H1 (cell line): Measurements from ENCODE around the gene FAT1. TPM values are rescaled to one million over a fixed set of nuclear protein-coding genes. Genes with fewer than 3 reads are reported as not detected.

Source experiments
- CTCF ChIA-PET: fragments of 300-600 bp; sonication (Branson Sonifier 250); formaldehyde crosslinking; loops from one replicate; lab custom pipeline; 2021; ENCODE audit not compliant: partially characterized antibody; lab: Charles Lee
- POLR2A ChIA-PET: fragments of 300-600 bp; sonication (Branson Sonifier 250); formaldehyde crosslinking; loops from one replicate; lab custom pipeline; 2021; ENCODE audit warnings: inconsistent platforms; ENCODE audit not compliant: partially characterized antibody; lab: Charles Lee
- DNase-seq, 2 experiments: peaks; one replicate each; pipeline versions ENCODE4 v3.0.0 to v3.0.0-alpha.2; 2010 to 2022; ENCODE audit warnings: low spot score in 2 of 2, low read depth in 1 of 2, mixed read lengths in 1 of 2
- FAIRE-seq: peaks from 2 replicates; lab custom pipeline; 2011; peaks lifted over from hg19 to GRCh38; lab: Jason Lieb, UNC
- H2AFZ ChIP-seq: 2 replicates; pipeline ENCODE4 v1.8.1; 2012; ENCODE audit warnings: low read length, inconsistent platforms
- H2AK5ac ChIP-seq: 2 replicates; pipeline ENCODE4 v1.6.1; 2013; ENCODE audit warnings: low read depth, low read length
- H2BK120ac ChIP-seq: replicated peaks from 2 replicates; pipeline ENCODE3; 2013; ENCODE audit warnings: low read depth, low read length, inconsistent platforms
- H2BK12ac ChIP-seq: 2 replicates; pipeline ENCODE4 v1.6.1; 2013; ENCODE audit warnings: low read depth, low read length
- H2BK15ac ChIP-seq: 2 replicates; pipeline ENCODE4 v1.6.1; 2013; ENCODE audit warnings: low read length
- H2BK20ac ChIP-seq: 2 replicates; pipeline ENCODE4 v1.6.1; 2013; ENCODE audit warnings: low read length
- H2BK5ac ChIP-seq: 2 replicates; pipeline ENCODE4 v1.6.1; 2013; ENCODE audit warnings: low read depth, low read length
- H3K14ac ChIP-seq: 2 replicates; pipeline ENCODE4 v1.6.1; 2013; ENCODE audit warnings: inconsistent platforms; ENCODE audit not compliant: insufficient read length
- H3K18ac ChIP-seq: 2 replicates; pipeline ENCODE4 v1.6.1; 2013; ENCODE audit warnings: low read length; ENCODE audit errors: extremely low read depth
- H3K23ac ChIP-seq: 2 replicates; pipeline ENCODE4 v1.6.1; 2013; ENCODE audit warnings: inconsistent platforms; ENCODE audit not compliant: insufficient read length
- H3K23me2 ChIP-seq: 2 replicates; pipeline ENCODE4 v1.6.1; 2013; ENCODE audit warnings: low read depth, low read length
- H3K27ac ChIP-seq: 2 replicates; pipeline ENCODE4 v1.6.1; 2011; ENCODE audit warnings: low read depth, low read length, inconsistent platforms
- H3K27me3 ChIP-seq, 4 experiments: replicated peaks in 1 of 4; 1 replicate in 1 of 4; 2 replicates in 3 of 4; pipeline versions ENCODE4 v1.6.1 to v1.8.1; 2011 to 2013; ENCODE audit warnings: low read length in 3 of 4, mild to moderate bottlenecking in 3 of 4, inconsistent platforms in 2 of 4, mixed read lengths in 2 of 4, moderate library complexity in 1 of 4; ENCODE audit not compliant: control insufficient read depth in 3 of 4, insufficient read depth in 3 of 4; ENCODE audit errors: extremely low read depth in 1 of 4
- H3K36me3 ChIP-seq, 4 experiments: 2 replicates each; pipeline versions ENCODE4 v1.6.1 to v1.8.1; 2011 to 2013; ENCODE audit warnings: mild to moderate bottlenecking in 4 of 4, low read length in 3 of 4, moderate library complexity in 2 of 4, control low read depth in 1 of 4, inconsistent platforms in 1 of 4; ENCODE audit not compliant: insufficient read depth in 4 of 4, control insufficient read depth in 2 of 4
- H3K4ac ChIP-seq: replicated peaks from 2 replicates; pipeline ENCODE3; 2013; ENCODE audit warnings: low read length, low read depth, mixed read lengths, inconsistent platforms; ENCODE audit not compliant: insufficient read length
- H3K4me1 ChIP-seq, 4 experiments: replicated peaks in 1 of 4; 1 replicate in 1 of 4; 2 replicates in 3 of 4; pipeline versions ENCODE4 v1.6.1 to v1.8.1; 2011 to 2013; ENCODE audit warnings: low read length in 3 of 4, inconsistent platforms in 2 of 4, mixed read lengths in 1 of 4; ENCODE audit not compliant: insufficient read depth in 4 of 4, control insufficient read depth in 3 of 4
- H3K4me2 ChIP-seq, 2 experiments: 2 replicates each; pipeline versions ENCODE4 v1.6.1 to v1.8.1; 2011 to 2013; ENCODE audit warnings: low read depth in 2 of 2, low read length in 2 of 2, control low read depth in 1 of 2, inconsistent platforms in 1 of 2, mild to moderate bottlenecking in 1 of 2; ENCODE audit not compliant: insufficient read depth in 1 of 2
- H3K4me3 ChIP-seq, 4 experiments: fragments of 200-600, 300-600 bp in 1 of 4; sonication (generic), shearing (Covaris generic), sonication (Bioruptor Twin) in 1 of 4; 2 replicates each; pipeline versions ENCODE4 v1.5.1 to v1.8.1; 2011 to 2016; ENCODE audit warnings: low read length in 4 of 4, low read depth in 3 of 4, control low read depth in 2 of 4, inconsistent platforms in 2 of 4, mild to moderate bottlenecking in 2 of 4, mixed read lengths in 1 of 4, moderate library complexity in 1 of 4; ENCODE audit not compliant: insufficient read depth in 2 of 4; ENCODE audit errors: extremely low read depth in 1 of 4
- H3K56ac ChIP-seq: replicated peaks from 2 replicates; pipeline ENCODE3; 2013; ENCODE audit warnings: low read depth, mild to moderate bottlenecking, mixed read lengths, low read length, inconsistent platforms; ENCODE audit not compliant: insufficient read length
- H3K79me1 ChIP-seq: 2 replicates; pipeline ENCODE4 v1.6.1; 2013; ENCODE audit warnings: low read depth, low read length, control low read depth
- H3K79me2 ChIP-seq, 2 experiments: 2 replicates each; pipeline versions ENCODE4 v1.6.1 to v1.8.1; 2012 to 2013; ENCODE audit warnings: low read length in 2 of 2, mild to moderate bottlenecking in 2 of 2, inconsistent platforms in 1 of 2; ENCODE audit not compliant: insufficient read depth in 2 of 2, control insufficient read depth in 1 of 2
- H3K9ac ChIP-seq, 4 experiments: replicated peaks in 1 of 4; 1 replicate in 1 of 4; 2 replicates in 3 of 4; pipeline versions ENCODE4 v1.6.1 to v1.8.1; 2011 to 2013; ENCODE audit warnings: low read depth in 3 of 4, low read length in 3 of 4, control low read depth in 2 of 4, mild to moderate bottlenecking in 2 of 4, moderate library complexity in 2 of 4, inconsistent platforms in 1 of 4; ENCODE audit errors: extremely low read depth in 1 of 4
- H3K9me3 ChIP-seq, 2 experiments: 2 replicates each; pipeline versions ENCODE4 v1.6.1 to v1.8.1; 2012 to 2013; ENCODE audit warnings: mild to moderate bottlenecking in 2 of 2, moderate library complexity in 2 of 2, control low read depth in 1 of 2, inconsistent platforms in 1 of 2, low read depth in 1 of 2, low read length in 1 of 2, mixed read lengths in 1 of 2; ENCODE audit not compliant: insufficient read depth in 2 of 2
- H4K20me1 ChIP-seq, 2 experiments: replicated peaks in 1 of 2; 2 replicates each; pipeline versions ENCODE3 to v1.8.1; 2011 to 2013; ENCODE audit warnings: inconsistent platforms in 2 of 2, low read length in 2 of 2, mild to moderate bottlenecking in 1 of 2; ENCODE audit not compliant: insufficient read depth in 2 of 2, control insufficient read depth in 1 of 2
- H4K5ac ChIP-seq: 2 replicates; pipeline ENCODE4 v1.6.1; 2013; ENCODE audit warnings: low read length, low read depth, mixed read lengths, inconsistent platforms; ENCODE audit not compliant: insufficient read length
- H4K8ac ChIP-seq: 2 replicates; pipeline ENCODE4 v1.8.0; 2013; ENCODE audit warnings: mild to moderate bottlenecking, moderate library complexity, low read length, inconsistent platforms; ENCODE audit not compliant: insufficient read depth; ENCODE audit errors: extremely low read depth
- H4K91ac ChIP-seq: replicated peaks from 2 replicates; pipeline ENCODE3; 2013; ENCODE audit warnings: low read length, mixed read lengths, inconsistent platforms; ENCODE audit not compliant: insufficient read length
- ASH2L ChIP-seq: fragments of 200-600, 300-600 bp; sonication (generic); IDR thresholded peaks from one replicate; pipeline ENCODE4 v1.7.1; 2017; ENCODE audit warnings: low read length
- CTCF ChIP-seq, 3 experiments: IDR thresholded peaks; 1 replicate in 2 of 3; 2 replicates in 1 of 3; pipeline versions ENCODE4 v1.5.1 to v1.6.1; 2011; ENCODE audit warnings: low read length in 3 of 3, mild to moderate bottlenecking in 3 of 3, inconsistent platforms in 2 of 3, low read depth in 1 of 3, moderate library complexity in 1 of 3; ENCODE audit not compliant: insufficient read depth in 1 of 3; ENCODE audit errors: control extremely low read depth in 1 of 3
- GABPA ChIP-seq: IDR thresholded peaks from 2 replicates; pipeline ENCODE4 v1.6.1; 2011; ENCODE audit warnings: mild to moderate bottlenecking, low read length, moderate library complexity, borderline replicate concordance; ENCODE audit not compliant: insufficient read depth
- MAX ChIP-seq: IDR thresholded peaks from 2 replicates; pipeline ENCODE4 v1.6.1; 2012; ENCODE audit warnings: inconsistent platforms
- NRF1 ChIP-seq: IDR thresholded peaks from 2 replicates; pipeline ENCODE4 v1.6.1; 2011; ENCODE audit warnings: mild to moderate bottlenecking, low read depth, low read length, improper control_type of control experiment
- RXRA ChIP-seq: IDR thresholded peaks from 2 replicates; pipeline ENCODE4 v1.6.1; 2011; ENCODE audit warnings: low read depth, mild to moderate bottlenecking, low read length, moderate library complexity; ENCODE audit not compliant: insufficient read depth
- TBP ChIP-seq: IDR thresholded peaks from 2 replicates; pipeline ENCODE4 v1.6.1; 2011; ENCODE audit warnings: low read depth, low read length, improper control_type of control experiment
- WGBS, 2 experiments: shearing (Covaris generic) in 1 of 2; methylation state at CpG; one replicate each; pipeline versions ENCODE4 v1.1.6 to v1.1.7; 2013 to 2015; ENCODE audit warnings: low lambda C conversion rate in 2 of 2, mixed read lengths in 2 of 2, inconsistent platforms in 1 of 2, low coverage in 1 of 2, missing lambda C conversion rate in 1 of 2; ENCODE audit not compliant: insufficient replicate concordance in 2 of 2, insufficient coverage in 1 of 2, insufficient read length in 1 of 2; ENCODE audit errors: extremely low coverage in 1 of 2, missing lambda C conversion rate in 1 of 2; 5-methylcytosine and 5-hydroxymethylcytosine counted together
- polyA plus RNA-seq, 7 experiments: library from polyadenylated mRNA; depleted of rRNA in 3 of 7; stranded (reverse) in 5 of 7; unstranded in 2 of 7; fragments of >200 nt in 5 of 7; fragments of 200-250 nt in 2 of 7; gene quantifications; 1 replicate in 5 of 7; 2 replicates in 1 of 7; 4 replicates in 1 of 7; pipeline versions ENCODE4 v1.2.1 to v1.2.3, GENCODE V29; 2011 to 2013; ENCODE audit warnings: missing spikeins in 2 of 7, mixed read lengths in 2 of 7
- total RNA-seq: library from RNA; stranded (reverse); fragmentation: NEBNext Ultra II Directional; extraction: Animal tissue kit (Norgen Biotek cat#: 25700); gene quantifications from 2 replicates; pipeline ENCODE4 v1.2.1, GENCODE V29; 2021

Gene FAT1
- total and polyA plus RNA-seq, 2 of the 8 experiments (the other 6 are each of a cell fraction or from before 2014, with no cell fraction given), result 94.4 to 137 TPM

GRCh38 chr4:186596346-186596745 is 127.3 kb downstream of the FAT1 start:
- peaks cover 0 to 4% of the 10 kb centered on the region in 2 experiments for H4K20me1 ChIP-seq
- CTCF ChIA-PET, result interaction anchor here (0.7 kb wide), 1 partner anchor 261 kb away, joined by 3 read pairs; no protein-coding TSS in a partner anchor
- POLR2A ChIA-PET, result no interaction called here

More at GRCh38 chr4:186596346-186596745, 127.3 kb downstream of the FAT1 start:
- WGBS, 2 experiments, result 94% methylated on average over 12 of the region's 12 CpGs; no CpG with 5 or more reads in 1 of the 2 experiments
- Histone ChIP-seq H3K9ac (no peak overlapping the region), H3K18ac (no peak overlapping the region), H3K9me3 (no peaks in the 10 kb centered on the region; a peak in 1 of 4 replicates), H4K91ac (no peak overlapping the region), H3K27me3 (no peaks in the 10 kb centered on the region), H3K27ac (no peak overlapping the region), H2BK120ac (no peak overlapping the region), H3K14ac (no peak overlapping the region), H3K4me1 (no peaks in the 10 kb centered on the region), H3K56ac (no peak overlapping the region), H2BK12ac (no peak overlapping the region), H2AK5ac (no peak overlapping the region), H3K79me2 (no peaks in the 10 kb centered on the region), H4K5ac (no peak overlapping the region), H3K23ac (no peak overlapping the region)
- TF ChIP-seq NRF1, result no peak
- TF ChIP-seq TBP, result no peak
- TF ChIP-seq MAX, result no peak
- no peak for TF ChIP-seq GABPA
- no peak for TF ChIP-seq CTCF (IDR thresholded peaks at IDR 0.05; ENCODE audit: control extremely low read depth in 1 of 3, insufficient read depth in 1 of 3, low read depth in 1 of 3, low read length in 3 of 3)
- TF ChIP-seq RXRA, result no peak
- no peak for TF ChIP-seq ASH2L
- TF ChIP-seq, all 59 proteins: peak for 0
- no peak overlapping the region for H2AFZ ChIP-seq
- no peak overlapping the region for H2BK5ac ChIP-seq
- no peak for FAIRE-seq
- no peak overlapping the region for H2BK20ac ChIP-seq
- H3K23me2 ChIP-seq, result no peaks in the 10 kb centered on the region
- no peak overlapping the region for H4K8ac ChIP-seq
- H3K36me3 ChIP-seq, result peaks cover 33 to 86% (median 64%) of the 10 kb centered on the region in 4 experiments
- H3K4me3 ChIP-seq, result no peak overlapping the region
- no peaks in the 10 kb centered on the region for H3K79me1 ChIP-seq
- H3K4me2 ChIP-seq, result no peak overlapping the region
- H3K4ac ChIP-seq, result no peak overlapping the region
- DNase-seq, result no peak
- no peak overlapping the region for H2BK15ac ChIP-seq
